Liver (tissue), 3 donors: ENCODE measurements around the gene ASPHD2.

Experiments
- ATF3 ChIP-seq: IDR thresholded peaks from 2 replicates; pipeline ENCODE4 v1.6.1; 2016; ENCODE audit warnings: antibody characterized with exemption
- CTCF ChIP-seq: fragments of 150-350 bp; IDR thresholded peaks from 2 replicates; pipeline ENCODE4 v1.5.1; 2017; ENCODE audit warnings: improper control_type of control experiment, low read depth, low read length; ENCODE audit not compliant: missing input control
- EGR1 ChIP-seq, 2 donors: IDR thresholded peaks; 2 replicates each; pipeline ENCODE4 v1.6.1; 2016 to 2018; ENCODE audit warnings: antibody characterized with exemption in 2 of 2, low read depth in 2 of 2
- HNF4A ChIP-seq, 2 donors: conservative IDR thresholded peaks; 2 replicates each; pipeline ENCODE4 v1.6.1; 2016; ENCODE audit warnings: antibody characterized with exemption in 2 of 2, mild to moderate bottlenecking in 2 of 2
- JUND ChIP-seq, 2 donors: IDR thresholded peaks; 2 replicates each; pipeline ENCODE4 v1.6.1; 2016; ENCODE audit warnings: antibody characterized with exemption in 2 of 2
- MAX ChIP-seq: IDR thresholded peaks from 2 replicates; pipeline ENCODE4 v1.6.1; 2016; ENCODE audit warnings: antibody characterized with exemption
- RAD21 ChIP-seq, 2 donors: IDR thresholded peaks; 2 replicates each; pipeline ENCODE4 v1.6.1; 2016; ENCODE audit warnings: antibody characterized with exemption in 2 of 2, mild to moderate bottlenecking in 2 of 2
- REST ChIP-seq: IDR thresholded peaks from 2 replicates; pipeline ENCODE4 v1.6.1; 2016; ENCODE audit warnings: antibody characterized with exemption, mild to moderate bottlenecking
- RXRA ChIP-seq, 2 donors: IDR thresholded peaks; 2 replicates each; pipeline ENCODE4 v1.6.1; 2017 to 2018; ENCODE audit warnings: antibody characterized with exemption in 2 of 2, mild to moderate bottlenecking in 1 of 2
- SP1 ChIP-seq: IDR thresholded peaks from 2 replicates; pipeline ENCODE4 v1.6.1; 2018; ENCODE audit warnings: antibody characterized with exemption, mild to moderate bottlenecking
- TAF1 ChIP-seq: conservative IDR thresholded peaks from 2 replicates; pipeline ENCODE4 v1.6.1; 2016; ENCODE audit warnings: antibody characterized with exemption, mild to moderate bottlenecking
- ZBTB33 ChIP-seq: IDR thresholded peaks from 2 replicates; pipeline ENCODE4 v1.6.1; 2016; ENCODE audit warnings: antibody characterized with exemption
- donor health status: healthy.
- donor health status: healthy.

GRCh38 chr22:26479792-26480610 lies 50.9 kb downstream of the ASPHD2 start:
- peak; percentile 54 for TF ChIP-seq SP1
- TF ChIP-seq CTCF: no peak
- TF ChIP-seq RAD21 (IDR thresholded peaks at IDR 0.05): no peak
- TF ChIP-seq ATF3: no peak
- TF ChIP-seq HNF4A (conservative IDR thresholded peaks at IDR 0.05): peak; percentile 56 to 65
- no peak for TF ChIP-seq TAF1
- TF ChIP-seq ZBTB33: no peak
- TF ChIP-seq JUND (IDR thresholded peaks at IDR 0.05): no peak
- no peak for TF ChIP-seq REST
- TF ChIP-seq MAX: no peak
- TF ChIP-seq RXRA (IDR thresholded peaks at IDR 0.05): no peak
- TF ChIP-seq EGR1 (IDR thresholded peaks at IDR 0.05; ENCODE audit: low read depth in 2 of 2): no peak
